NK-92 treated with Interleukin-12 subunit alpha and Interleukin-12 subunit beta, amount 100 ng/mL, for 24 hours (cell line): ENCODE results near the gene UAP1L1.

Source experiments
- DNase-seq: peaks from one replicate; lab custom pipeline; 2025; lab: John Stamatoyannopoulos, UW

UAP1L1 gene

DNA sequence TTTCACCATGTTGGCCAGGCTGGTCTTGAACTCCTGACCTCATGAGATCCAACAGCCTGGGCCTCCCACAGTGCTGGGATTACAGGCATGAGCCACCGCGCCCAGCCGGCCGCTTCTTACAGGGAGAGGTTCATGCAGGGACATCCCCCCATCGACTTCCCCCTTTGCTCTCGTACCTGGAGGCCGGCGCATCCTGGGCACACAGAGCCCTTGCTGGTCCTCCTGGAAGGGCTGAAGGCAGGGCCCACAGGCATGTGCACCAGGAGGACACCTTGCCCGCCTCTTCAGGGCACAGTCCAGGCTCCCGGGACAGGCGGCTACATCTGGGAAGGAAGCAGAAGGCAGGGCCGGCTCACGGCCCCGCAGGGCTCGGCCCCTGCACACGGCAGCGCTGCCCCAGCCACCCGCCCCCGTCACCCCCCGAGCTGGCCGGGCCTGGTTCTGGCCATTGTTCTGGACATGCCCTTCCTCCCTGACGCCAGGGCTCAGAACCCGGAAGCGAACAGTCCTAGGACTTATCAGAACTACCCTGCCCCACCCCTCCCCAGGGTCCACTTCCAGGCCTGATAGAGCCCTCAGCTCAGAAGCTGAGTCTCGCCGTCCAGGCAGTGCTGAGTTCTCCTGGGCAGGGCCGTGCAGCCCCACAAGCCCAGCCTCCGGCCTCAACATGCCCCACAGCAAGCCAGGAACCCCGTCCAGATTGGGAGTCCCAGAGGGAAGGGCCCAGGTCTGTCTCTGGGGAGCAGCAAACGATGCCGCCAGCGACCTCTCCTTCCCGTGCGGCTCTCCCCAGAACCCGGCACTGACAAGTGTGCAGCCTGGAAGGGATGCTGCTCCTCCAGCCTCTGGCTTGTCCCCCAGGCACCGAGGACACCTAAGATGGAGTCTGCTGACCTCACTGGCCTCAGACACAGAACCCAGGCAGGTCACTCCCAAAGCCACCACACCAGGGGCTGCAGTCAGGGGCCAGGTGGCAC is 34.3 kb upstream of the UAP1L1 start:
- DNase-seq = no peak

DNA sequence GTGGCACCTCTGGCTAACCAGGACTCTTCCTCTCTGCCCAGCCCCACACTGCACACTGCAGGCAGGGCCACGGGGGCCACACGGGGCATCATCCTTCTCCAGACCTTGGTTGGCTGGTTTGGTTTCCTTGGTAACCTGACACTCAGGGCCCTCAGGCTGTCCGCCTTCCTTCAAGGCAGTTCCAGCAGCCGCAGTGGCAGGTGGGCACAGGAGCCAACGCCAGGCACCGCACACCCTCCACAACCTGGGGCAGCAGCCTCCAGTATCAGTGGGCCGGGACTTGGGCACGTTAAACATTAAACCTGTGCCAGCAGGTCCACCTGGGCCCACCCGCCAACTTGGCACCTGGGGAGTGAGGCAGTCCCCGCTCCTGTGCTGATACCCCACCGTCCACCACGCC is 33.3 kb upstream of the UAP1L1 start:
- no peak for DNase-seq

DNA sequence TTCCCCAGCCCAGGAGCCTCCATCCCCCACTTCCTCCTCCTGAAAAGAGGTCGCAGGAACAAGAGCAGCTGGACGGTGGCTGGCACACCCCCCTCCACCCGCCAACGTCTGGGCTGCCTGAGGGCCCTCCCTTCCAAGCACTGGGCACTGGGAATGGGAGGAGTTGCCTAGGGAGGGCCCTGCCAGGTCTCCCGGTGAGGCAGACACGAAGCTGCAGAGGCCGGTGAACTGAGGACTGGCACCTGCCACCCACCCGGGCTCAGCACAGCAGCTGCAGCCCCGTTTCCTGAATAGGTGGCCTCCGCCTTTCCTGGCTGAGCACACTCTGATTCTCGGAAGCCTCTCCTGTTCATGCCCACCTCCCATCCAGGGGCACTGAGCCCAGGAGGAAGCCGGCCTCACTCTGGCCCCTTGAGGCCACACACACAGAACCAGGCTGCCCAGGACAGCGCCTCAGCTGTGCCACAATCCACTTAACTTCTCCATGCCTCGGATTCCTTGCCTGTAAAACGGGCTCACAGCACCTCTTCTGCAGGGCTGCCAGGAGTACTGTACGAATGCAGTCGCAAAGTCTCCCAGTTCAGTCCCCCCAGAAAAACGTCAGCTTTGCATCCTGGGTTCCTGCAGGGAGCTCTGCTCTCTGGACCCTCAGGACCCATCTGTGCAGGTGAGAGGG is 32.7 kb upstream of the UAP1L1 start:
- no peak for DNase-seq

DNA sequence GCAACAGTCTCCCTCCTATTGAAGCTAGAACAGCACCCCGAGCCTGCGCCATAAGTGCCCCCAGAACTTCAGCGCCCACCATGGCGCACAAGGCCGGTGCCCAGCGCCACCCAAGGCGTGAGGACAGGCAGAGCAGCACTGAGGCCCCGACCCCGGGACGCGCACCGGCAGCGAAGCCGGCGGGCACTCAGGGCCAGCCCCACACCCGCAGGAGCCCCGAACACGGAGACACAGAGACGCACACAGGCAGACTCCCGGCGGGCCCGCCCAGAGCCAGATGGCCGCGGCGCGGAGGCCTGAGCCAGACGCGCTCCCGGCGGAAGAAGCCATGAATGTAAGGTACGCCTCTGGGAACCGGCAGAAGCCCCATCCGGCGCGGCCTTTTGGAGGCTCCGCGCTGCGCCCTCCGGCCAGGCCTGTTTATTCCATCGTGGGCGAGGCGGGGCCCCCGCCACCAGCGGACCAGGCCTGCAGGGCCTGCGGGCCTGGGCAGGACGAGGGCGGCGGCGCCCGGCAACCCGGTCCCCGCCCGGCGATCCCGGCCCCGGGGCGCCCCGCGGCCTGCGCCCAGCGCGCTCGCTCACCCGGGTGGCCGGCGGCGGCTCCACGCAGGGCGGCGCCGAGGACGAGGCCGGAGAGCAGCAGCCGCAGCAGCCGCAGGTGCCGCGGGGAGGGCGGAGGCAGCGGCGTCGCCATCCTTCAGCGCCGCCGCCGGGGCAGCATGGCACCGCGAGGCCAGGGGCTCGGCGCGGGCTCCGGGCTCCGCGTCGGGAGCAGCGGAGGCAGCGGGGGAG is 31.8 kb upstream of the UAP1L1 start:
- no peak for DNase-seq

DNA sequence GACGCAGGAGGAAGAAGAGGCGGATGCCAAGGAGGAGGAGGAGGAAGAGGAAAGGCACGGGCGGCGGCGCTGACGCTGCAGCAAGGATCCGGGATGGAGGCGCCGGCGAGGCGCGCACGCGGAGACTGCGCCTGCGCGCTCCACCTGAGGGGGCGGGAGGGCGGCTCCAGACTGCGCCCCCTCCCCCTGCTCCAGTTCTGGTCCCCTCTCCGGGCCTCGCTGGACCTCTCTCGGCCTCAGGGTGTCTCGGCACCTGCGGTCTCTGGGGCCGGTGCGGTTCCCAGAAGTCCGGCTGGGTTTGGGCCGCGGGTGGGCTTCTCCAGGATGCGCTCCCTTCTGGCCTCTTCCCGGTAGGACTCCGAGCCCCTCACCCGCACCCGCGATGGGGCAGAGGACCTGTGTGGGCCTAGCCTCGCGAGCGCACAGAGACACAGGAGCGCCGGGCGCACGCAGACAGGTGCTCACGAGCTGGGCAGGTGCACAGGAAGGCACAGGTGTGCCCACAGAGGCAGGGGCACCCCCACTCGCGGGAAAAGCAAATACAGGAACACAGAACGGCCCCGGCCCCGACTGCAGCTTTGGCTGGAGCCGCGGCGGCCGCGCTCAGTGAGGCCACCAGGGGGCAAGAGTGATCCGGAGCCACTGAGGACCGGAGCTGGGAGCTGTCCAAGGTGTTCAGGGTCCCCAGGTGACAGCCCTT is 31.1 kb upstream of the UAP1L1 start, which contains the start of gene NPDC1:
TSS of gene NPDC1 (minus strand) at position 90 of the 700 bp plus-strand sequence. CDS start 188 bp downstream, outside the sequence.
- peak; percentile 51 for DNase-seq

DNA sequence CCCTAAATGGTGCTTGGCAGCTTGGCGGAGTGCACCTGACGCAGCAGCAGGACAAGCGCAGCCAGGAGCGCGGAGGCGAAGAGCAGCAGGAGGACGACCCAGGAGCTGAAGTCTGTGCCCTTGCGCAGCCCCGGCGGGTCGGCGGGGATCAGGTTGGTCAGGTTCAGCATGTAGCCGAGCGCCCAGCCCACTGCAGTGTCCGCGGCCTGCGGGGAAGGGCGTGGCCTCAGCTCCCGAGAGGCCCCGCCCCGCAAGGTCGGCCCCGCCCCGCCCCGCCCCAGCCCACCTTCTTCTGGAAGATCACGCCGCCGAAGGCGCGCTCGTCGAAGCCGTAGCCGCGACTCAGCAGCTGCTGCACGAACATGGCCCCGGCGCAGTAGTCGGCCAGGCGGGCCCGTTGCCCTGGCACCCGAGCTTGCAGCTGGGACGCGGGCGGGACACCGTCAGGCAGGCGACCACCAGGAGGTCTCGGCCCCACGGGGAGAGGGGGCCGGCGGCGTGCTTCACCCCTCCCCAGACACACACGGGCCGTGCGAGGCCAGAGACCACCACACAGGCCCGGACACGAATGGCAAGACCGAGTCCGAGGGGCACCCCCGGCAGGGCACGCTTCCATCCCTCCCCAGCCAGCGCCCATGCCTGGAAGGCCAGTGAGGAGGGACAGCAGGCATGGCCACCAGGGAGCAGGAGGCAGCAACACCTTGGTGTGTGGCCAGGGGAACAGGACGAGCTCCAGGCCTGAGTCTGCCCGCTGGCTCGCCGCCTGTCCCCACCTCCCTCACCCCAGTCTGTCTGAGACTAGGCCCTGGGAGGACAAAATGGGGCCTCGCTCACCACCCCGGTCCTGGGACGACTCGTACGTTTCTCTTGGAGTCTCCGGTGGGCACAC is 28.4 kb upstream of the UAP1L1 start:
- no peak for DNase-seq

DNA sequence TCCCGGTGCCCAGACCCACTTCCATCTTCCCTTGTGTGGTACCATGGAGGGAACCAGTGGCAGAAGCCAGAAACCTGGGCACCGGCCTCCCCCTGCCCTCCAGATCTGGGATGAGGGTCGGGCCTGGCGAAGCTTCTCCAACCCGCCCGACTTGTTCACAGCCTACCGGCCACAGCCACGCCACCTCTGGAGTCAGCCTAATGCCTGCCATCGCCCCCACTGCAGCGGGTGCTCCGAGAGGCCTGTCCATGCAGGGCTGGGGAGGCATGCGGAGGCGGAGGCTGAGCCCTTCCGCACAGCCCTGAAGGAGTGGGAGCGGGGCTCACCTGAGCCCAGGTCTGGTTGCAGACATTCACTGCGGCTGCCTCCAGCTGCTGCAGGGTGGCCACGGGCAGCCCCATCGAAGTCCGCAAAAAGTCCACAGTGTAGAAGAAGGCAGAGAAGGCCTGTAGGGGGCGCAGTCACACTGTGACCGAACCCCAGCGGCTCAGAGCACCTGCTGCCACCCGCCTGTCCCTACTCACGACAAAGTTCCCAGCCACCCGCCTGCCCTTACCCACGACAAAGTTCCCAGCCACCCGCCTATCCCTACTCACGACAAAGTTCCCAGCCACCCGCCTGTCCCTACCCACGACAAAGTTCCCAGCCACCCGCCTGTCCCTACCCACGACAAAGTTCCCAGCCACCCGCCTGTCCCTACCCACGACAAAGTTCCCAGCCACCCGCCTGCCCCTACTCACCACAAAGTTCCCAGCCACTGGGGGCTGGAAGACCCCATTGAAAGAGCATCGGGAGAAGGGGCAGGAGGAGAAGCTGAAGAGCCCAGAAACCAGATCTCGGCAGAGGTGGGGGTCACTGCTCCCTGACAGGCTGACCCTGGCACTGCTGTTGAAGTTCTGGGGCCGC is 27.5 kb upstream of the UAP1L1 start:
- no peak for DNase-seq

DNA sequence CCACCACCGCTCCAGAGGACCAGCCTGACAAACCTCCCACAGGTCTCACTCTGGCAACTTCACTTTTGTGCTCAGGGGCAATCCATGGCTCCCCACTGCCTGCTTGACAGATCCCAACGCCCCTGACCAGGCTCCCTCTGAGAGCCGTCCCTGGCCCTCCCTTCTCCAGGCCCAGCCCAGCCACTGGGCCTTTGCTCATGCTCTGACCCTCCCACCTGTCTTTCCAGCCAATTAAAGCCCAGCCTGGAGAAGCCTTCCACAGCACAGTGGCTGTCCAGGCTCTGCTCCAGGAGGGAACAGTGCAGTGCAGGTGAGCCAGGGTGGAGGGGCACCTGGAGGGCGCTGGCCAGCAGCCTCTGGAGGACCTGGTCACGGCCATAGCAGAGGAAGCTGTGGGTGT is 26.7 kb upstream of the UAP1L1 start:
- no peak for DNase-seq

DNA sequence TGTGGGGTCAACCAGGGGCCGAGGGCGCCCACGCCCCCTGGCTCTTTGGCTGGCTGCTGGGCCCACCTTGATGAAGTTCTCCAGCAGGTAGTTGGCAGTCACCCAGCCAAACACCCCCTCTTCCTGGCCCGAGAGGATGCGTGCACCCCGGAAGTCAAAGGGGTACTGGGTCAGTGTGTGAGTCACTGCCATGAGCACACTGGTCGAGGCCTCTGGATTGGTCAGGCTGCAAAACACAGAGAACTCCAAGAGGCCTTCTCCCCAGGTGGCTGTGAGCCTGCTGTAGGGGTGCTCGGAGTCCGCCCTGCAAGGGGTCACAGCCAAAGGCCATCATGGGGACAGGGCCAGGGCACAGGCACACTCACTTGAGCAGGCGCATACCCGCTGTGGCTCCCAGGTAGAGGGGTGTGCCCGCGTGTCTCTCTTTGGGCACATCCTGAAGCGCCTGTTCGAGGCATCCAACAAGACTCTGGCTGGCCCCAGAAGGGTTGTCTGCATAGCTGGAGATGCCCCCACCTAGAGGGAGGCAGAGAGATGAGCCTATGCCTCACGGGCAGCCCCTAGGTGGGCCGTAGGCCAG is 26.1 kb upstream of the UAP1L1 start:
- no peak for DNase-seq

DNA sequence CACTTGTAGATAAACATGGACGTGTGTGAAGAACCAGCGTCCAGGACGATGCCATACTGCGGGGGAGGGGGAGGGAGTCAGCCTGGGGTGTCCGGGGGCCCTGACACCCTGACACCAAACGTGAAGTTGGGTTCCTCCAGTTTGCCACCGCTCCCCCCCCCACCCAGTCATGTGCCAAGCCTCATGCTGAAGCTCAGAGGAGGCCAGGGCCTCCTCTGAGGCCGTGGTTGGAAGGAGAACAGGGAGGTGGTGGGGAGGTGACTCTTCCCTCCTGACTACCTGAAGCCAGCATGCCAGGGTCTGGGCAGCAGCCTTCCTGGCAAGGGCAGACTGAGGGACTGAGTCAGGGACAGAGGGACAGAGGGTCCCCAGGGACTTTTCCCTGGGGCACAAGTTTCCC is 25.0 kb upstream of the UAP1L1 start:
- no peak for DNase-seq

DNA sequence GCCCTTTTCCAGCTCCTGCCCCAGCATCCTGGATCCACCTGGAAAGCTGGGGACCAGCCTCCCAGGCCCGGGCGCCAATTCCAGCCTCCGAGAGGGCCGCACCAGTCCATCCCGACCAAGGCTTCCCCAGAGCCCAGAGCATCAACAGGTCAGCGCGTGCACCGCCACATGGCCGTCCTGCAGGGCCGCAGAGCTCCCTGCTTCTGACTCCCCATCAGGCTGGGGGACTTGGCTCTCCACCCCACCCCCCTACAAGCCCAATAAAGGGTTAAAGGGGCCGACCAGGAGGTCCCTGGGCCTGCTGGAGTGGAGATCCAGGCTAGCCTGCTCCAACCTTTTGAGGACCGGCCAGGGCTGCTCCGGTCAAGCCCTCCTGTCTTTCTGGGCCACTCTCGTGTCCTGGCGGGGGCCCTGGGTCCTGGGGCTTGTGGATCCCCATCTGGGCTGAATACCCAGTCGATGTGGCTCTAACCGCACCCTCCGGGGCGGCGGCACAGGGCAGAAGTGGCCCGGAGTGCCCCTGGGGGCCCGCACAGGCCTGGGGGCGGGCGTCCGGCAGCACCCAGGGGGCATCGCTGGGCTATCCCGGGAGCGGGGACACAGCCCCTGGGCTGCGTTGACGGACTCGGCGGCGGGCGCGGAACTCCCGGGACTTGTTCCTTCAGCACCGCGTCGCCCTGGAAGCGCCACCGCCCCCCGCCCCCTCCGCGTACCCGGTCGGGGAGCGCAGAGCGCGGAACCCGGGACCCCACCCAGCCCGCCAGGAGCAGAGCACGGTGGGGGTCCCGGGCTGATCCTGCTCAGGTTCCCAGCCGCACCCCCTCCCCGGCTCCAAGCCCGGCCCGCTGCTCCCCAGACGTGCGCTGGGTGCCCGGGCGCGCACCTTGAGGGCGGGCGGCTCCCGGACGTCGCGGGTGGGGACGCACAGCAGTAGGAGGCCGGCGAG is 24.0 kb upstream of the UAP1L1 start:
- no peak for DNase-seq

DNA sequence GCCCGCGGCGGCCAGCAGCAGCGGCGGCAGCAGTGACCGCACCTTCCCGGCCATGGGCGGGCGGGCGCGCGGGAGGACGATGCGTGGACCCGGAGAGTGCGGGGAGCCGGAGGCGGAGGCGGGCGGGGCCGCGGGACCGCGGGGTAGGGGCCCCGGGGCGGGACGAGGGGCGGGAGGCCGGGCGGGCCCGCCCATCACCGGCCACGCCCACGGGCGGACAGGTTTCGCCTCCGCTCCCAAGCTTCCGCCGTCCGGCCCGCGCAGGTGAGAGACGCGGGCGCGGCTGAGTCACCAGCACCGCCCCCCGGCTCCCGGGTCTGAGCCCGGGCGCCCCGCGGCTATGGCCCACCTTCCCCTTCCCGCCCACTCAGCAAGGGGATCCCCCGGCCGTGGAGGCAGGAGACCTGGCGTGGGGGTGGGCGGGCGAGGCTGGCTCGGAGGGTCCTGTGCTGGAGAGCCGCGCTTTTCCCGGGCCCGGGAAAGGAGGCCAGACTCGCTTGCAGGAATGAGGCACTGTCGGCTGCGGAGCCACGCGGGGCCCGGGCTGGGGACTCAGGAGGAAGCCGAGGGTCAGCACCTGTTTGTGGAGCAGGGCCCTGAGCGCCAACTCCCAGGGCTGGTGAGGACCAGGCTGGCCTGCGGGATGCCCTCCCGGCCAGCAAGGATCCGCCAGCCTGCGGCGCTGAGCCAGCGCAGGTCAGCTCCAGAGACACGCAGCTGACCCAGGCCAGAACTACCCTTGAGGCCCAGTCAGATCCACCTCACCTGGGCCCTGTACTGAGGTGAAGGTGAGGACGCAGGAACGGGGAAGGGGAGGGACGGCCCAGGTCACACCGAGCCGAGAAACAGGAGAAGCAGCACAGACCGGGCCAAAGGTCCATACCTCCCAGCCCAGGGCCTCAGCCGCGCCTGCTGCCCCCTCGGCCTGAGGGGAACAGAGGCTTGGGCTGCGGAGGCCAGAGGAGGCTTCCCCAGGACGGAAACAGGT is 23.1 kb upstream of the UAP1L1 start, which contains the start of gene ENTPD2:
TSS of gene ENTPD2 (minus strand) at position 118 of the 988 bp plus-strand sequence. CDS start at position 54, 64 bp downstream.
- DNase-seq = no peak

DNA sequence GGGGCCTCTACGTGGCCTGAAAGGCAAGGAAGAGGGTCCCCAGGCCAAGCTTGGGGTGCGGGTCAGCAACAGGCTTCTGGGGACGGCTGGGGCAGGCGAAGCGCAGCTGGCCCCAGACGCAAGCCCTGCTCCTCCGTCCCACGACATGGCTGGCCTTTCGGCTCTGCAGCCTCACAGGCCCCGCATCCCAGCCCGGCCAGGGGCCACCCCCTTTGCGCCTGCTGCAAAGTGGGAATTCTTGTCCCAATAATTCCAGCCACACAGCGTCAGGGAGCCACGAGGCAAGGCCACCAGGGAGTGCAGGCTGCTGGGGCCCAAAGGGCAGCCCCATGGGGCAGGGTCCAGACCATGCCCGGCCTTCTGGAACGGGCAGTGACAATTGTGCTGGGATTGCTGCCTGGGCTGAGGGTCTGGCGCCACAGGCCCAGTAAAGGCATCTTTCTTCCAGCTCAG is 22.4 kb upstream of the UAP1L1 start:
- DNase-seq = no peak

DNA sequence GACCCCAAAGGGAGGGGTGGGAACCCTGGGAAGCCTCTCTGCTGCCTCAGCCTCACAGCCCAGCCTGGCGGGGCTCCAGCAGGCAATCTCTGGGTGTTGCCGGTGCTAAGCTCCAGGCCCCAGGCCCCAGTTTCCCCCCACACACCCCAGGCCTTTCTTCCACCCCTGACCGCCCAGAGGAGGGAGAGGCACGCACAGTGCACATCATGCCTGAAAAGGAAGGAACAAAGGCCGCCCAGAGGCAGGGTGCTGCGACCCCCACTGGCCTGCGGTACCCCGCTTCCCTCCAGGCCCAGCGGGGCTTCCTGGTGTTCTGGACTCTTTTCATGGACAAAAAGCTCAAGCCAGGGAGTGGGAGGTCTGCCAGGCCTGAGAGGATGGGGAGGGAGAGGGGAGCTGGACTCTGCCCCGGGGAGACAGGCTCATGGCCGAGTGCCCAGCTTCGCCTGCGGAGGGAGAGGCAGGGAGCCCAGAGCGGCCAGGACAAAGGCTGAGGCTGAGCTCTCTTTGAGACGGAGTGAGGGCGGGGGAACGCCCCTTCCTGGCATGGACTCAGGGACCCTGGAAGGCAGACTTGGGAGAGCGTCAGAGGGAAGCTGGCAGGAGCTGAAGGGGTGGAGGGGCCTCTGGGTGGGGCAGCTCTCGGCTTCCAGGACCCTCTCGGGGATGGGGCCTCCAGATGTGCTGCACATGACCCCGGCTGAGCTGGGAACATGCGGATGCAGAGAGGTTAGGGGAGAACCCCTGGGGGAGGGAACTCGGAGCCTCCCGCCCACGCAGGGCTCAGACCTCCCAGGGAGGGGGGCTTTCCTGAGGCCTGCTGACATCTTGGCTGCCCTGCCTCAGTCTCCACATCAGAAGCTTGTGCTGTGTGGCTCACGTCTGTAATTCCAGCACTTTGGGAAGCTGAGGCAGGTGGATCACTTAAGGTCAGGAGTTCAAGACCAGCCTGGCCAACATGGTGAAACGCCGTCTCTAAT is 21.6 kb upstream of the UAP1L1 start:
- no peak for DNase-seq

DNA sequence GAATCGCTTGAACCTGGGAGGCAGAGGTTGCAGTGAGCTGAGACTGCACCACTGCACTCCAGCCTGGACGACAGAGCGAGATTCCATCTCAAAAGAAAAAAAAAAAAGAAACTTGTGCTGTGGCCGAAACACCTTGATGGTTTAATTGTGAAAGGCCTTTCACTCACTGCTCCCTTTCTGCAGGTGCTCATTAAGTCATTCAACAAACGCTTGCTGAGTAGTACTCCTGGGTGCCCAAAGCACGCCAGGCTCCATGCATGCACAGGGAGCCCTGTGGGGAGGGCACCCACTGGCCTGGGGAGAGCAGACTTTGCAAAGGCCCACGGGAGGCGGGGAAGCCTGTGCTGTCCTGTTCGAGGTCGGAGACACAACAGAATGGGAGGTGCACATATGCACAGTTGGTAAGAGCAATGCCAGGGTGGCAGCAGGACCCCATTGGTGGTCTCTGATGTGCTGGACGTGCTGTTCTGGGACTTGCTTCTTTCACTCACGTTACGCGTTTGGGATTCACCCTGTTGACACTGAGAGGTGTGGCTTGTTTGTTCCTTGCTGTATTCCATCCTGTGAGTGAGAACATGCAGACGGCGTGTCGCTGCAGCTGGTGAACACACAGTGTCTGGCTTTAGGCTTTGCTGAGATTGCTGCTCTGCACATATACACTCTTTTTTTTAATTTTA is 20.4 kb upstream of the UAP1L1 start:
- DNase-seq = no peak
